ENCODE measurements around the gene HMCN1. TPM values are rescaled to one million over a fixed set of nuclear protein-coding genes. Genes with fewer than 3 reads are reported as not detected.
"Not testable (repeated sequence)": the region's sequence is repeated elsewhere in the genome, so short reads cannot be mapped to it uniquely, and the experiment has no call there.

HMCN1 gene
- total RNA-seq, 2 donors from 2014 or later: 6.5 to 7.4 TPM

- DNase-seq: no peak
- Histone ChIP-seq H3K27ac (ENCODE audit: low read depth, low read length) (no peak overlapping the region), H3K9me3 (ENCODE audit: control insufficient read depth, low read length) (no peaks in the 10 kb centered on the region), H3K27me3 (ENCODE audit: control insufficient read depth, insufficient read depth, low read length, poor library complexity, severe bottlenecking) (no peaks in the 10 kb centered on the region), H3K4me1 (ENCODE audit: control insufficient read depth, insufficient read depth, low read length) (no peaks in the 10 kb centered on the region), H3K4me3 (ENCODE audit: low read length) (no peak overlapping the region), H3K9ac (ENCODE audit: extremely low read depth, low read length, poor library complexity, severe bottlenecking) (no peak overlapping the region), H3K36me3 (ENCODE audit: control insufficient read depth, insufficient read depth, low read length) (no peaks in the 10 kb centered on the region)
- Mint-ChIP-seq H3K27ac (no peak overlapping the region), H3K9me3 (no peaks in the 10 kb centered on the region), H3K27me3 (ENCODE audit: insufficient read depth) (no peaks in the 10 kb centered on the region), H3K4me3 (no peak overlapping the region), H3K4me1 (peaks cover 9% of the 10 kb centered on the region), H3K36me3 (ENCODE audit: low read depth) (no peaks in the 10 kb centered on the region)
- TF ChIP-seq CTCF (conservative IDR thresholded peaks at IDR 0.05): no peak
- WGBS, 2 experiments (ENCODE audit: insufficient coverage in 1 of 2, insufficient read length in 1 of 2): 94 to 95% methylated on average over 3 to 5 of the region's 5 CpGs
These were observed 449.9 kb downstream of the HMCN1 start for GRCh38 chr1:186183970-186184628.

GRCh38 chr1:186186251-186186650 lies 452.1 kb downstream of the HMCN1 start:
- H3K27ac ChIP-seq (ENCODE audit: low read depth, low read length); H3K27me3 Mint-ChIP-seq (ENCODE audit: insufficient read depth); H3K36me3 ChIP-seq (ENCODE audit: control insufficient read depth, insufficient read depth, low read length); H3K9me3 Mint-ChIP-seq; H3K27me3 ChIP-seq (ENCODE audit: control insufficient read depth, insufficient read depth, low read length, poor library complexity, severe bottlenecking); H3K4me3 ChIP-seq (ENCODE audit: low read length); H3K9me3 ChIP-seq (ENCODE audit: control insufficient read depth, low read length); H3K9ac ChIP-seq (ENCODE audit: extremely low read depth, low read length, poor library complexity, severe bottlenecking); H3K4me1 ChIP-seq (ENCODE audit: control insufficient read depth, insufficient read depth, low read length); H3K27ac Mint-ChIP-seq; H3K4me3 Mint-ChIP-seq; H3K4me1 Mint-ChIP-seq; DNase-seq; H3K36me3 Mint-ChIP-seq (ENCODE audit: low read depth): not testable (repeated sequence)
- 90 to 91% methylated on average over 4 to 6 of the region's 6 CpGs for WGBS, 2 experiments (ENCODE audit: insufficient coverage in 1 of 2, insufficient read length in 1 of 2)

- H3K27me3 Mint-ChIP-seq (ENCODE audit: insufficient read depth): no peaks in the 10 kb centered on the region
- no peak overlapping the region for H3K27ac Mint-ChIP-seq
- Histone ChIP-seq H3K27ac (ENCODE audit: low read depth, low read length) (no peak overlapping the region), H3K36me3 (ENCODE audit: control insufficient read depth, insufficient read depth, low read length) (no peaks in the 10 kb centered on the region), H3K9me3 (ENCODE audit: control insufficient read depth, low read length) (no peaks in the 10 kb centered on the region), H3K4me1 (ENCODE audit: control insufficient read depth, insufficient read depth, low read length) (no peaks in the 10 kb centered on the region), H3K27me3 (ENCODE audit: control insufficient read depth, insufficient read depth, low read length, poor library complexity, severe bottlenecking) (no peaks in the 10 kb centered on the region), H3K9ac (ENCODE audit: extremely low read depth, low read length, poor library complexity, severe bottlenecking) (no peak overlapping the region), H3K4me3 (ENCODE audit: low read length) (no peak overlapping the region)
- H3K4me3 Mint-ChIP-seq: no peak overlapping the region
- no peak for TF ChIP-seq CTCF (conservative IDR thresholded peaks at IDR 0.05)
- peaks cover 3% of the 10 kb centered on the region for H3K36me3 Mint-ChIP-seq (ENCODE audit: low read depth)
- 86 to 90% methylated on average over 4 to 5 of the region's 5 CpGs for WGBS, 2 experiments (ENCODE audit: insufficient coverage in 1 of 2, insufficient read length in 1 of 2)
- DNase-seq: no peak
- H3K4me1 Mint-ChIP-seq: no peaks in the 10 kb centered on the region
- H3K9me3 Mint-ChIP-seq: no peaks in the 10 kb centered on the region
These were observed 453.4 kb downstream of the HMCN1 start for GRCh38 chr1:186187601-186188000.

Data from endodermal cell (in vitro differentiated cells).